ENCODE measurements around the gene OR10W1.

The OR10W1 gene, protein sequence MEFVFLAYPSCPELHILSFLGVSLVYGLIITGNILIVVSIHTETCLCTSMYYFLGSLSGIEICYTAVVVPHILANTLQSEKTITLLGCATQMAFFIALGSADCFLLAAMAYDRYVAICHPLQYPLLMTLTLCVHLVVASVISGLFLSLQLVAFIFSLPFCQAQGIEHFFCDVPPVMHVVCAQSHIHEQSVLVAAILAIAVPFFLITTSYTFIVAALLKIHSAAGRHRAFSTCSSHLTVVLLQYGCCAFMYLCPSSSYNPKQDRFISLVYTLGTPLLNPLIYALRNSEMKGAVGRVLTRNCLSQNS

DNA sequence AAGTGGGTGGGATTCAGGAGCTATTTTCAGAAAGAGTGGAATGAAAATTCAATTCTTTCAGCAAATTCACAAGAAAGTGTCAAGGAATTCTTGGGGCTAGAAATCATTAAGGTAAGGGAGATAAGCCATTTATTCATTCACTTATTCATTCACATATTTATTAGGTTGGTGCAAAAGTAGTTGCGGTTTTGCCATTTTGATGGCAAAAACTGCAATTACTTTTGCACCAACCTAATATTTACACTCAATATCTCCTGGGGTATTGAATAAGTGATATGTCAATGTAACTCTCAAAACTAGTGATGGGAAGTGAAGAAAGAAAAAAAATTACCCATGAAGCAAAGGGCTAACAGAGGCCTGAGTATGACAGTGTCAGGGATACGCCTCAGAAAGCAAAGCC is at the start of gene OR10W1:
Gene OR10W1 (minus strand): TSS at position 119 of the 400 bp plus-strand sequence. CDS start 402 bp downstream, outside the sequence.
- DNase-seq: no peak

DNA sequence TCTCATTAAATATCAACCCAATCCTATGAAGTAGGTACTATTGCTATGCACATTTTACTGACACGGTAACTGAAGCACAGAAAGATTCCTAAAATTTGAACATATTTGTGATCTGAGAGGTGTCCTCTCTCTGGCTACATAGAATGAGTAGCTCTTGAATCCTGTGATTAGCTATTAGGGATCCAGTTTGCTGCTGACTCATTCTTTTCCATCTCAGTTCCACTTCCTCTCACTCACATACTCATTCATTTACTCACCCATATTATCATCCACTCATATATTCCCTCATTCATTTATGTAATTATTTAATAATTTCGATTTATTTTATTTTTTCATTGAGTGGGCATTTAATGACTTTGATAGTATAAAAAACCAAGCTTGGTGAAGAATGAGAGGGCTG is 48.1 kb upstream of the OR10W1 start:
- no peak for DNase-seq

DNA sequence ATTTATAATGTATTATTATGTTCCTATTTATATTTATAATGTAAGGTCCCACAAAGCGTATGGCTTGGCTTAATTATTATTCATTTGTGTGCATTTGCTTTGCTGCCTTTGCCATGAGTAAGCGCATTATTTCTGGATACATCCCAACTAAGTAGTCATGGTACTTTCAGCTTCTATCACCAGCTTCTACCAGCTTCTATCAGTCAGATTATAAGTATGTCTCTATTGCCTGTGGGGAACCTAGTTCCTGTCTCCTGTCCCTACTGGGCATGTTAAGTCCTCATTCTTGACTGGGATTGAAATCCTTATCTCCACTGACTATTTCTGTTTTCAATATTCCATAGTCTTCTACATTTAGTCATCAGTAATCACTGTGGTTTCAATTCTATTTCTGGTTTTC is 33.5 kb upstream of the OR10W1 start:
- DNase-seq: no peak

DNA sequence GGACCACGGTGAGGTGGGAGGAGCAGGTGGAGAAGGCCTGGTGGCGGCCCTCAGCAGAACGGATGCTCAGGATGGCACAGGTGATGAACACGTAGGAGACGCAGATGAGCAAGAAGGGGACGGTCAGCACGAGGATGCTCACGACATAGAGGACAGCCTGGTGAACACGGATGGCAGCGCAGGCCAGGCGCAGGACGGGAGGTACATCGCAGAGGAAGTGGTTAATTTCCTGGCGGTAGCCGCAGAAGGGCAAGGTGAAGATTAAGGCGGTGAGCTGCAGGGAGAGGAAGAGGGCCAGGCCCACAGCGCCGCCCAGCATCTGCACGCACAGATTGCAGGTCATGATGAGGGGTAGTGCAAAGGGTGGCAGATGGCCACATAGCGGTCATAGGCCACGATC is 24.0 kb upstream of the OR10W1 start:
- no peak for DNase-seq

DNA sequence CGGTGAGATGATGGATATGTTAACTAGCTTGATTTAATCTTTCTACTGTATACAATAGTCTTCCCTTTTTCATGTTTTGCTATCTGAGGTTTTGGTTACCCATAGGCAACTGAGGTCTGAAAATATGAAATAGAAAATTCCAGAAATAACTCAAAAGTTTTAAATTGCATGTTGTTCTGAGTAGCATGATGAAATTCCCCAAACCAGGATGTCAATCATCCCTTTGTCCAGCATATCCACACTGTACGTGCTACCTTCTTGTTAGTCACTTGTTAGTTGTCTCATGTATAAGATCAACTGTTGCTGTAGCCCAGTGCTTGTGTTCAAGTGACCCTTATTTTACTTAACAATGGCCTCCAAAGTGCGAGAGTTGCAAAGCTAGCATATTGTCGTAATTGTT is 21.2 kb upstream of the OR10W1 start:
- DNase-seq: no peak

DNA sequence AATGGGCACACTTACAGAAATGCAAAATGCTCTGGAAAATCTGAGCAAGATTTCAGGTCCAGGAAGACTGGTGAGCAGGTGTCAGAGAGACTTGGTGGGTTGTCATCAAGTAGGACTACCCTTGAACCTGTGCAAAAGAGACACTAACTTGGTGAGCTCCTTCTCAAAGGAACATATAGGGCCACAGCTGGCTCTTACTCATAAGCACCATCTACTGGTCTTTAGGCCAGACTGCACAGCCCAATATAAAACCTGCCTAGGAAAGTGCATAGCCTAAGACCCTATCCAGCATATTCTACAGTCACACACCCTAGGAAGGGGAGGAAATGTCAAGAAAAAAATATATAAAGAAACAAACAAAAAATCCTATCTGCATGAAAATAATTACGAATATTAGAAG is 18.2 kb upstream of the OR10W1 start:
- no peak for DNase-seq

DNA sequence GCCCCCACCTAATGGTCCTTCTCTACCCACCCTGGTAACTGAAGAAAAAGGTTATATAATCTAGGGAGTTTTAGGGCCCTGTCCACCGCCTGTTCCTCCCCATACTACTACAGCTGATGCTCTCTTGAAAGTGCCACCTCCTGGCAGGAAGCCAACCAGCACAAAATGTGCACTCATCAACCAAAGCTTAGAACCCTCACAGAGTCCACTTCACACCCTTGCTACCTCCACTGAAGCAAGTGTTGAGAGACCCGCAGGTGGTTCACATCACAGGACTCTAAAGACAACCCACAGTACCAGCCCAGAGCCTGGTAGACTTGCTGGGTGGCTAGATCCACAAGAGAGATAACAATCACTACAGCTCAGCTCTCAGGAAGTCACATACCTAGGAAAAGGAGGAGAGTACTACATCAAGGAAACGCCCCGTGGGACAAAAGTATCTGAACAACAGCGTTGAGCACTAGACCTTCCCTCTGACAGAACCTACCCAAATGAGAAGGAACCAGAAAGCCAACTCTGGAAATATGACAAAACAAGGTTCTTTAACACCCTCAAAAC is 17.5 kb upstream of the OR10W1 start:
- DNase-seq: no peak

DNA sequence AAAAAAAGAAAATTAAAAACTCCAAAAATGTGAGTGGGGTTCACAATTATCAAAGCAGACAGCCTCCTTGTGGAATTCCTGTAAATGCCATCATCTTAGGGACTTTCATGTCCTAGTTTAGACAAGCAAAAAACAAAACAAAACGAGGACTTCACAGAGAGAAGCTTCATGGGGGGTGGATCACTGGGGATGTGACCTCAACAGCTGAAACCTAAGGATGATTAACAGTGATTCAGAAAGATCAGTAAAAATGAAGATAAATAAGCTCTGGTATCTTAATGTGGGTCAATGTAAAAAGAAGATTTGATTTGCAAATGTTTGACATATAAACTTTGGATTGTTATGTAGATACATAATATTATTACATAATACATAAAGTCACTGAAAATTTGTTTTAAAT is 8.1 kb upstream of the OR10W1 start:
- no peak for DNase-seq

DNA sequence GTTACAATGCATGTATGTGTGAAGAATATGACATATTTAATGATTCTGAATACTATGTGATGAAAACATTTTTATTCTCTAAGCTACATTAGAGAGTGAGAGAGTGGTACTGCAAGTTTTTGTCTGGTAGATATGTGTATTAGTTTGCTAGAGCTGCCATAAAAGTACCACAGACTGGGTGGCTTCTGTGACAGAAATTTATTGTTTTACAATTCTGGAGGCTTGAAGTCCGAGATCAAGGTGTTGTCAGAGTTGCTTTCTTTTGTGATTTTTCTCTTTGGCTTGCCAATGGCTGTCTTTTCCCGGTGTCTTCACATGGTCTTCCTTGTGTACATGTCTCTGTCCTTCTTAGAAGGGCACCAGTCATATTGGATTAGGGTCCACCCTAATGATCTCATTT is 6.9 kb upstream of the OR10W1 start:
- DNase-seq: no peak

DNA sequence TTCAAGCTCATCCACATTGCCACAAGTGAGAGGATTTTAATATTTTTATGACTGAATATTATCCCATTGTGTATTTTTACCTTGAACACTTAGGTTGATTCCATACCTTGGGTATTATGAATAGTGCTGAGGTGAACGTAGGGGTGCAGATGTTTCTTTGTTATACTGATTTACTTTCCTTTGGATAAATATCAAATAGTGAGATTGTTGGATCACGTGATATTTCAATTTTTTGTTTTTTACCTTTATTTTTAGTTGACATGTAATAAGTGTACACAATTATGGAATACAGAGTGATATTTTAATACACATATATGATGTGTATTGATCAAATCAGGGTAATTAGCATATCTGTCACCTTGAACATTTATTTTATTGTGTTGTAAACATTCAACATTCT is 8.1 kb downstream of the OR10W1 start:
- DNase-seq: no peak

DNA sequence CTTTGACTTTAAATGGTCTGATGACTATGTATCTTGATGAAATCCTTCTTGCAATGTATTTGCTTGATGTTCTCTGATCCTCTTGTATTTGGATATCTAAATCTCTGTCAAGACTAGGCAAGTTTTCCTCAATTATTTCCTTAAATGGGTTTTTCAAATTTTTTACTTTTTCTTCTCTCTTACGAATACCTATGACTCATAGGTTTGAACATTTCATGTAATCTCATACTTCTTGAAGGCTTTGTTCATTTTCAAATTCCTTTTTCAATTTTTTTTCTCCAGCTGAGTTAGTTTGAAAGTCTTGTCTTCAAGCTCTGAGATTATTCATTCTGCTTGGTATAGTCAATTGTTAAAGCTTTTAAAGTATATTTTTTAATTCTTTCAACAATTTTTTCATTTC is 13.1 kb downstream of the OR10W1 start:
- no peak for DNase-seq

DNA sequence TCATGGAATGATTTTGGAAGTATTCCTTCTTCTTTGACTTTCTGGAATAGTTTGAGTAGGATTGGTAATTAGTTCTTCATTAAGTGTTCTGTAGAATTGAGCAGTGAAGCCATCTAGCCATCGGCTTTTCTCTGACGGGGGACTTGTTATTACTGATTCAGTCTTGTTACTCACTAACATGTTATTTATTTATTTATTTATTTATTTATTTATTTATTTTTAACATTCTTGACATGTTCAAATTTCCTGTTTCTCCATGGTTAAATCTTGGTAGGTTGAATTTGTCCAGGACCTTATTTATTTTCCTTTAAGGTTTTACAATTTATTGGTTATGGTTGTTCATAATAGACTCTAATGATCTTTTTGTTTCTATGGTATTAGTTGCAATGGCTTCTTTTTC is 24.1 kb downstream of the OR10W1 start:
- DNase-seq: no peak

DNA sequence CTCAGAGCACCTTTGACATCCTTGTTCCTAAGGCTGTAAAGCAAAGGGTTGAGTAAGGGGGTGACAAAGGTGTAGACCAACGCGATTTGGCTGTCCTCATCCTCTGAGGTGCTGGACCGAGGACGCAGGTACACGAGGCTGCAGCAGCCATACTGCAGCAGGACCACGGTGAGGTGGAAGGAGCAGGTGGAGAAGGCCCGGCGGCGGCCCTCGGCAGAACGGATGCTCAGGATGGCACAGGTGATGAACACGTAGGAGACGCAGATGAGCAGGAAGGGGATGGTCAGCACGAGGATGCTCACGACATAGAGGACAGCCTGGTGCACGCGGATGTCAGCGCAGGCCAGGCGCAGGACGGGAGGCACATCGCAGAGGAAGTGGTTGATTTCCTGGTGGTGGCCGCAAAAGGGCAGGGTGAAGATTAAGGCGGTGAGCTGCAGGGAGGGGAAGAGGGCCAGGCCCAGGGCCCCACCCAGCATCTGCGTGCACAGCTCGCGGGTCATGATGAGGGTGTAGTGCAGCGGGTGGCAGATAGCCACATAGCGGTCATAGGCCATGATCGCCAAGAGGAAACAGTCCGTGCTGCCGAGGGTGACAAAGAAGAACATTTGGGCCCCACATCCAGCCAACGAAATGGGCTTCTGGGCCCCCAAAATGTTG is 40.0 kb downstream of the OR10W1 start:
- no peak for DNase-seq

DNA sequence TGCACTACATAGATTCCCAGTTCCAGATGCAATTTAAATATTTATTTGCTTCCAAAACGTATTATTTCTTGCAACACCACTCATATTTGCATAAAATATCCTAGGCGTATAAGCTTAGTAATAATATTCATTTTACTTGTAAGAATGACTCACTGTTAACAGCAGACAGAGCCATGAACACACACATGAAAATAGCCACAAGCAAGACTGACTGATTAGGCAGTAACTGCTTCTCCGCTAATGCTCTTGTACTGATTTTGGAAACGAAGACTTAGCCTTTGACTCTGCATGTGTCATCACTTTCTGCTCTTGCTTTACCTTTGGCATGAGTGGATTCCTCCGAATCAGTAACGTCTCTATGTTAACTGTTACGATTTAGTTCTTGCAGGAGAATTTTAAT is 45.3 kb downstream of the OR10W1 start:
- DNase-seq: no peak

Measured in activated T-cell treated with anti-CD3 and anti-CD28 coated beads, Interleukin-2, amount 50 U/mL, for 1 hour (primary cell).